KOPT-K1 (cell line): ENCODE results near the gene TXNDC15.
"Not testable (repeated sequence)": the region's sequence is repeated elsewhere in the genome, so short reads cannot be mapped to it uniquely, and the experiment has no call there.

Experiments
- H3K27ac ChIP-seq: fragments of 200-600 bp; sonication (generic); 2 replicates; pipeline ENCODE4 v1.5.1; 2016; ENCODE audit warnings: antibody characterized with exemption, mild to moderate bottlenecking, low read depth, low read length; ENCODE audit not compliant: poor library complexity, severe bottlenecking
- H3K36me3 ChIP-seq: fragments of 200-600 bp; sonication (generic); 2 replicates; pipeline ENCODE4 v1.5.1; 2017; ENCODE audit warnings: antibody characterized with exemption, mild to moderate bottlenecking, low read length, moderate library complexity; ENCODE audit not compliant: insufficient read depth
- H3K9me3 ChIP-seq: fragments of 200-600 bp; sonication (generic); 2 replicates; pipeline ENCODE4 v1.5.1; 2017; ENCODE audit warnings: antibody characterized with exemption, low read length, mild to moderate bottlenecking; ENCODE audit not compliant: insufficient read depth, poor library complexity, severe bottlenecking

TXNDC15 gene

GRCh38 chr5:134893748-134894505, 19.8 kb downstream of the TXNDC15 start:
- H3K27ac ChIP-seq, result no peak overlapping the region
- no peaks in the 10 kb centered on the region for H3K9me3 ChIP-seq
- H3K36me3 ChIP-seq, result peaks cover 80% of the 10 kb centered on the region

GRCh38 chr5:134902071-134902801, 28.1 kb downstream of the TXNDC15 start:
- H3K27ac ChIP-seq, result no peak overlapping the region
- H3K9me3 ChIP-seq, result no peaks in the 10 kb centered on the region
- H3K36me3 ChIP-seq, result peaks cover 41% of the 10 kb centered on the region

GRCh38 chr5:134904610-134905245, 30.6 kb downstream of the TXNDC15 start, which contains the start of gene PCBD2:
Gene PCBD2, plus strand, starts transcription at chr5:134905131. Its CDS starts 9 bp downstream, at chr5:134905140.
- Histone ChIP-seq H3K36me3 (peaks cover 25% of the 10 kb centered on the region), H3K9me3 (no peaks in the 10 kb centered on the region), H3K27ac (peak within 1 kb of the TSS; percentile 88)

- no peaks in the 10 kb centered on the region for H3K9me3 ChIP-seq
- H3K36me3 ChIP-seq, result peaks cover 25% of the 10 kb centered on the region
- H3K27ac ChIP-seq, result peak overlapping the region; percentile 88
Observed at GRCh38 chr5:134905246-134905996, 31.2 kb downstream of the TXNDC15 start.

- H3K27ac ChIP-seq, result no peak overlapping the region
- H3K36me3 ChIP-seq, result peaks cover 37% of the 10 kb centered on the region
- H3K9me3 ChIP-seq, result no peaks in the 10 kb centered on the region
Observed at GRCh38 chr5:134906811-134907210, 32.6 kb downstream of the TXNDC15 start.

GRCh38 chr5:134910752-134911151, 36.6 kb downstream of the TXNDC15 start:
- H3K9me3 ChIP-seq, H3K27ac ChIP-seq: not testable (repeated sequence)
- H3K36me3 ChIP-seq, result peaks cover 77% of the 10 kb centered on the region

- Histone ChIP-seq H3K36me3 (peaks cover 83% of the 10 kb centered on the region), H3K27ac (no peak overlapping the region), H3K9me3 (no peaks in the 10 kb centered on the region)
Observed at GRCh38 chr5:134911285-134912206, 37.4 kb downstream of the TXNDC15 start.

- Histone ChIP-seq H3K36me3 (peaks cover 94% of the 10 kb centered on the region), H3K27ac (no peak overlapping the region), H3K9me3 (no peaks in the 10 kb centered on the region)
Observed at GRCh38 chr5:134913254-134913653, 39.1 kb downstream of the TXNDC15 start.

GRCh38 chr5:134913795-134914194, 39.6 kb downstream of the TXNDC15 start:
- Histone ChIP-seq H3K9me3 (no peaks in the 10 kb centered on the region), H3K36me3 (peaks cover 97% of the 10 kb centered on the region), H3K27ac (no peak overlapping the region)

GRCh38 chr5:134917070-134917815, 43.1 kb downstream of the TXNDC15 start:
- H3K36me3 ChIP-seq, result peaks cover 95% of the 10 kb centered on the region

GRCh38 chr5:134918861-134919260, 44.7 kb downstream of the TXNDC15 start:
- Histone ChIP-seq H3K27ac (no peak overlapping the region), H3K36me3 (peaks cover 81% of the 10 kb centered on the region)

More at GRCh38 chr5:134917070-134917815, 43.1 kb downstream of the TXNDC15 start:
- Histone ChIP-seq H3K27ac (no peak overlapping the region), H3K9me3 (no peaks in the 10 kb centered on the region)

GRCh38 chr5:134920848-134921575, 46.8 kb downstream of the TXNDC15 start:
- Histone ChIP-seq H3K27ac (no peak overlapping the region), H3K9me3 (no peaks in the 10 kb centered on the region), H3K36me3 (peaks cover 60% of the 10 kb centered on the region)

More at GRCh38 chr5:134918861-134919260, 44.7 kb downstream of the TXNDC15 start:
- H3K9me3 ChIP-seq, result no peaks in the 10 kb centered on the region

GRCh38 chr5:134932508-134932907, 58.3 kb downstream of the TXNDC15 start:
- Histone ChIP-seq H3K9me3 (no peaks in the 10 kb centered on the region), H3K27ac (no peak overlapping the region), H3K36me3 (peaks cover 67% of the 10 kb centered on the region)
